HepG2 (cell line): ENCODE results near the gene ISCU. TPM values are rescaled to one million over a fixed set of nuclear protein-coding genes. Genes with fewer than 3 reads are reported as not detected.

Source experiments
- ETV6 ChIP-seq: sonication (generic); formaldehyde crosslinking; conservative IDR thresholded peaks from 2 replicates; pipeline ENCODE4 v1.4.0; 2020; ENCODE audit warnings: missing genetic modification reagents
- ISL2 ChIP-seq: sonication (generic); formaldehyde crosslinking; IDR thresholded peaks from 2 replicates; pipeline ENCODE4 v1.5.0; 2020; ENCODE audit warnings: missing genetic modification reagents
- KAT2B ChIP-seq: fragments of 150-350 bp; IDR thresholded peaks from 2 replicates; pipeline ENCODE4 v1.6.1; 2014; ENCODE audit warnings: low read depth, low read length, borderline replicate concordance
- NCOA2 ChIP-seq: sonication (generic); formaldehyde crosslinking; IDR thresholded peaks from 2 replicates; pipeline ENCODE4 v1.8.0; 2022; ENCODE audit warnings: inconsistent platforms
- NCOA5 ChIP-seq: sonication (generic); formaldehyde crosslinking; IDR thresholded peaks from 2 replicates; pipeline ENCODE4 v1.4.0; 2020; ENCODE audit warnings: missing genetic modification reagents
- NFYB ChIP-seq: sonication (generic); formaldehyde crosslinking; IDR thresholded peaks from 2 replicates; pipeline ENCODE4 v1.4.0; 2020; ENCODE audit warnings: missing genetic modification reagents
- SAFB2 ChIP-seq: sonication (generic); formaldehyde crosslinking; IDR thresholded peaks from 2 replicates; pipeline ENCODE4 v1.5.1; 2020; ENCODE audit warnings: missing genetic modification reagents, low read depth, mild to moderate bottlenecking, borderline replicate concordance
- THAP11 ChIP-seq: IDR thresholded peaks from 2 replicates; pipeline ENCODE4 v1.6.1; 2016; ENCODE audit warnings: missing biosample characterization, missing genetic modification reagents
- ZBTB38 ChIP-seq: sonication (generic); formaldehyde crosslinking; IDR thresholded peaks from 2 replicates; pipeline ENCODE4 v1.5.1; 2020; ENCODE audit warnings: mild to moderate bottlenecking, missing genetic modification reagents
- ZNF101 ChIP-seq: sonication (generic); formaldehyde crosslinking; IDR thresholded peaks from 2 replicates; pipeline ENCODE4 v1.4.0; 2020; ENCODE audit warnings: mild to moderate bottlenecking, low read depth, missing genetic modification reagents, borderline replicate concordance
- ZNF232 ChIP-seq: sonication (generic); formaldehyde crosslinking; IDR thresholded peaks from 2 replicates; pipeline ENCODE4 v1.4.0; 2020; ENCODE audit warnings: missing genetic modification reagents, borderline replicate concordance
- ZNF746 ChIP-seq: sonication (generic); formaldehyde crosslinking; IDR thresholded peaks from 2 replicates; pipeline ENCODE4 v1.8.0; 2022; ENCODE audit warnings: mild to moderate bottlenecking, missing genetic modification reagents
- ZNF891 ChIP-seq: sonication (generic); formaldehyde crosslinking; IDR thresholded peaks from 2 replicates; pipeline ENCODE4 v1.5.0; 2020; ENCODE audit warnings: mild to moderate bottlenecking, missing genetic modification reagents
- polyA plus RNA-seq, 8 experiments: library from polyadenylated mRNA; depleted of rRNA in 3 of 8; stranded (reverse) in 7 of 8; unstranded in 1 of 8; fragments of >200 nt; fragmentation: Illumina TruSeq in 4 of 8; extraction: Trizol in 4 of 8; gene quantifications; 2 replicates each; pipeline versions ENCODE4 v1.2.1 to v1.2.3, GENCODE V29; 2011 to 2016; ENCODE audit warnings: low read depth in 4 of 8, missing spikeins in 1 of 8, mixed read lengths in 1 of 8; ENCODE audit not compliant: insufficient read depth in 1 of 8
- total RNA-seq, 5 experiments: library from RNA; depleted of rRNA; stranded (reverse); fragments of >200 nt; fragmentation: Illumina TruSeq; extraction: Trizol; gene quantifications; 2 replicates each; pipeline ENCODE4 v1.2.3, GENCODE V29; 2016; ENCODE audit warnings: low read depth in 1 of 5
- TF ChIP-seq, protein P1 (sequence below): sonication (generic); formaldehyde crosslinking; IDR thresholded peaks from 2 replicates; pipeline ENCODE4 v1.4.0; 2020; ENCODE audit warnings: missing genetic modification reagents, borderline replicate concordance
- TF ChIP-seq, protein P2 (sequence below): sonication (generic); formaldehyde crosslinking; IDR thresholded peaks from 2 replicates; pipeline ENCODE4 v1.4.0; 2020; ENCODE audit warnings: missing genetic modification reagents
- TF ChIP-seq, protein P3 (sequence below), 2 experiments: IDR thresholded peaks; 2 replicates each; pipeline ENCODE4 v1.6.1; 2011 to 2012; ENCODE audit warnings: low read length in 2 of 2, borderline replicate concordance in 1 of 2, low read depth in 1 of 2, mild to moderate bottlenecking in 1 of 2, moderate library complexity in 1 of 2
- TF ChIP-seq, protein P4 (sequence below): conservative IDR thresholded peaks from 2 replicates; pipeline ENCODE4 v1.6.1; 2018; ENCODE audit warnings: missing genetic modification reagents

The ISCU gene
- total and polyA plus RNA-seq, 2 of the 13 experiments (the other 11 are each of a cell fraction or from before 2014, with no cell fraction given): 94.4 to 107 TPM

DNA sequence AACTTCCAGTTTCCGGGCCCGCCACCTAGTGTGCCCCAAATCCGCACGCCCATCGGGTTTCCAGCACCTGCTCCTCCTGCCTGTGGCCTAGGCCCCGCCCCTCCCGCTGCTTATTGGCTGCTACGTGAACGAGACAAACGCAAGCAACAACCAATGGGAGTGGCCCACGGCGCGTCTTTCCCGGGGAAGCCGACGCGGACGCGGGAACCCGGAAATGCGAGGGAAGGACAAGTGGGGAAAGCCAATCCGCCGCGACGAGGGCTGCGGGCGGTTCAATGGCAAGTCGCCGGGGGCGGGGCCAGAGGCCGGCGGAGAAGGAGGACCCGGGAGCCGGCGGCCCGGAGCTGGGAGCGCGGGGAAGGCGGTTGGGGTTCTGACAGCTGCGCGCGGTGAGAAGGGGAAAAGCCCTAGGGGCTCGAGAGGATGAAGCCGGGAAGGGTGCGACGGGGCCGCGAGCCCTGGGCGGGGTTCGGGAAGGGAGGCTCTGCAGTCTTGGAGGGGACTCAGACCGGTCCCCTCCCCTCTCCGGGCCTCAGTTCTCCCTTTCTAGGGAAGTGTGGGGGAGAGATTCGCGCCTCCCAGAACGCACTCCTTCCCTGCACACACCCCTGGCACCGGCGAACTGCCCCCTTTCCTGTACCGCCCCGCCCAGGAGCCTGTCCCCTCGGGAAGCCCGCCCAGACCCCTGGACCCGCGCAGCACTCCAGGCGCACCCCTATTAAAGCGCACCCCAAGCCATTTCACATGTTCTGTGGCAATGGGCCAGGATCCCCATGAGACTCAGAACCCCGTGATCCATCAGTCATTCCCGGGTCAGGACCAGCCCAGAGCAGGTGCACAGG is 47.2 kb upstream of the ISCU start, which contains the start of gene FICD (continued):
- TF ChIP-seq NCOA5 (CRISPR knock-in tag) (no peak), KAT2B (no peak), NCOA2 (CRISPR knock-in tag) (0 out of 2 replicates have a peak, but pooled peaks have one; percentile 10), ZNF746 (CRISPR knock-in tag) (no peak), ISL2 (CRISPR knock-in tag) (no peak), ETV6 (no peak), THAP11 (peak; percentile 85), SAFB2 (CRISPR knock-in tag) (no peak), ZBTB38 (no peak), ZNF101 (CRISPR knock-in tag) (no peak), ZNF891 (CRISPR knock-in tag) (peak; percentile 28; the same call in 1 of the 2 replicates), NFYB (CRISPR knock-in tag) (peak; percentile 97), ZNF232 (CRISPR knock-in tag) (no peak)
- TF ChIP-seq, protein P1, sequence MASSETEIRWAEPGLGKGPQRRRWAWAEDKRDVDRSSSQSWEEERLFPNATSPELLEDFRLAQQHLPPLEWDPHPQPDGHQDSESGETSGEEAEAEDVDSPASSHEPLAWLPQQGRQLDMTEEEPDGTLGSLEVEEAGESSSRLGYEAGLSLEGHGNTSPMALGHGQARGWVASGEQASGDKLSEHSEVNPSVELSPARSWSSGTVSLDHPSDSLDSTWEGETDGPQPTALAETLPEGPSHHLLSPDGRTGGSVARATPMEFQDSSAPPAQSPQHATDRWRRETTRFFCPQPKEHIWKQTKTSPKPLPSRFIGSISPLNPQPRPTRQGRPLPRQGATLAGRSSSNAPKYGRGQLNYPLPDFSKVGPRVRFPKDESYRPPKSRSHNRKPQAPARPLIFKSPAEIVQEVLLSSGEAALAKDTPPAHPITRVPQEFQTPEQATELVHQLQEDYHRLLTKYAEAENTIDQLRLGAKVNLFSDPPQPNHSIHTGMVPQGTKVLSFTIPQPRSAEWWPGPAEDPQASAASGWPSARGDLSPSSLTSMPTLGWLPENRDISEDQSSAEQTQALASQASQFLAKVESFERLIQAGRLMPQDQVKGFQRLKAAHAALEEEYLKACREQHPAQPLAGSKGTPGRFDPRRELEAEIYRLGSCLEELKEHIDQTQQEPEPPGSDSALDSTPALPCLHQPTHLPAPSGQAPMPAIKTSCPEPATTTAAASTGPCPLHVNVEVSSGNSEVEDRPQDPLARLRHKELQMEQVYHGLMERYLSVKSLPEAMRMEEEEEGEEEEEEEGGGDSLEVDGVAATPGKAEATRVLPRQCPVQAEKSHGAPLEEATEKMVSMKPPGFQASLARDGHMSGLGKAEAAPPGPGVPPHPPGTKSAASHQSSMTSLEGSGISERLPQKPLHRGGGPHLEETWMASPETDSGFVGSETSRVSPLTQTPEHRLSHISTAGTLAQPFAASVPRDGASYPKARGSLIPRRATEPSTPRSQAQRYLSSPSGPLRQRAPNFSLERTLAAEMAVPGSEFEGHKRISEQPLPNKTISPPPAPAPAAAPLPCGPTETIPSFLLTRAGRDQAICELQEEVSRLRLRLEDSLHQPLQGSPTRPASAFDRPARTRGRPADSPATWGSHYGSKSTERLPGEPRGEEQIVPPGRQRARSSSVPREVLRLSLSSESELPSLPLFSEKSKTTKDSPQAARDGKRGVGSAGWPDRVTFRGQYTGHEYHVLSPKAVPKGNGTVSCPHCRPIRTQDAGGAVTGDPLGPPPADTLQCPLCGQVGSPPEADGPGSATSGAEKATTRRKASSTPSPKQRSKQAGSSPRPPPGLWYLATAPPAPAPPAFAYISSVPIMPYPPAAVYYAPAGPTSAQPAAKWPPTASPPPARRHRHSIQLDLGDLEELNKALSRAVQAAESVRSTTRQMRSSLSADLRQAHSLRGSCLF (CRISPR knock-in tag): no peak
- TF ChIP-seq, protein P2, sequence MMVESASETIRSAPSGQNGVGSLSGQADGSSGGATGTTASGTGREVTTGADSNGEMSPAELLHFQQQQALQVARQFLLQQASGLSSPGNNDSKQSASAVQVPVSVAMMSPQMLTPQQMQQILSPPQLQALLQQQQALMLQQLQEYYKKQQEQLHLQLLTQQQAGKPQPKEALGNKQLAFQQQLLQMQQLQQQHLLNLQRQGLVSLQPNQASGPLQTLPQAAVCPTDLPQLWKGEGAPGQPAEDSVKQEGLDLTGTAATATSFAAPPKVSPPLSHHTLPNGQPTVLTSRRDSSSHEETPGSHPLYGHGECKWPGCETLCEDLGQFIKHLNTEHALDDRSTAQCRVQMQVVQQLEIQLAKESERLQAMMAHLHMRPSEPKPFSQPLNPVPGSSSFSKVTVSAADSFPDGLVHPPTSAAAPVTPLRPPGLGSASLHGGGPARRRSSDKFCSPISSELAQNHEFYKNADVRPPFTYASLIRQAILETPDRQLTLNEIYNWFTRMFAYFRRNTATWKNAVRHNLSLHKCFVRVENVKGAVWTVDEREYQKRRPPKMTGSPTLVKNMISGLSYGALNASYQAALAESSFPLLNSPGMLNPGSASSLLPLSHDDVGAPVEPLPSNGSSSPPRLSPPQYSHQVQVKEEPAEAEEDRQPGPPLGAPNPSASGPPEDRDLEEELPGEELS (CRISPR knock-in tag): no peak; the same call in 1 of the 2 replicates
- TF ChIP-seq, protein P3, sequence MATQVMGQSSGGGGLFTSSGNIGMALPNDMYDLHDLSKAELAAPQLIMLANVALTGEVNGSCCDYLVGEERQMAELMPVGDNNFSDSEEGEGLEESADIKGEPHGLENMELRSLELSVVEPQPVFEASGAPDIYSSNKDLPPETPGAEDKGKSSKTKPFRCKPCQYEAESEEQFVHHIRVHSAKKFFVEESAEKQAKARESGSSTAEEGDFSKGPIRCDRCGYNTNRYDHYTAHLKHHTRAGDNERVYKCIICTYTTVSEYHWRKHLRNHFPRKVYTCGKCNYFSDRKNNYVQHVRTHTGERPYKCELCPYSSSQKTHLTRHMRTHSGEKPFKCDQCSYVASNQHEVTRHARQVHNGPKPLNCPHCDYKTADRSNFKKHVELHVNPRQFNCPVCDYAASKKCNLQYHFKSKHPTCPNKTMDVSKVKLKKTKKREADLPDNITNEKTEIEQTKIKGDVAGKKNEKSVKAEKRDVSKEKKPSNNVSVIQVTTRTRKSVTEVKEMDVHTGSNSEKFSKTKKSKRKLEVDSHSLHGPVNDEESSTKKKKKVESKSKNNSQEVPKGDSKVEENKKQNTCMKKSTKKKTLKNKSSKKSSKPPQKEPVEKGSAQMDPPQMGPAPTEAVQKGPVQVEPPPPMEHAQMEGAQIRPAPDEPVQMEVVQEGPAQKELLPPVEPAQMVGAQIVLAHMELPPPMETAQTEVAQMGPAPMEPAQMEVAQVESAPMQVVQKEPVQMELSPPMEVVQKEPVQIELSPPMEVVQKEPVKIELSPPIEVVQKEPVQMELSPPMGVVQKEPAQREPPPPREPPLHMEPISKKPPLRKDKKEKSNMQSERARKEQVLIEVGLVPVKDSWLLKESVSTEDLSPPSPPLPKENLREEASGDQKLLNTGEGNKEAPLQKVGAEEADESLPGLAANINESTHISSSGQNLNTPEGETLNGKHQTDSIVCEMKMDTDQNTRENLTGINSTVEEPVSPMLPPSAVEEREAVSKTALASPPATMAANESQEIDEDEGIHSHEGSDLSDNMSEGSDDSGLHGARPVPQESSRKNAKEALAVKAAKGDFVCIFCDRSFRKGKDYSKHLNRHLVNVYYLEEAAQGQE (IDR thresholded peaks at IDR 0.05; ENCODE audit: borderline replicate concordance in 1 of 2, low read depth in 1 of 2, low read length in 2 of 2): no peak
- TF ChIP-seq, protein P4, sequence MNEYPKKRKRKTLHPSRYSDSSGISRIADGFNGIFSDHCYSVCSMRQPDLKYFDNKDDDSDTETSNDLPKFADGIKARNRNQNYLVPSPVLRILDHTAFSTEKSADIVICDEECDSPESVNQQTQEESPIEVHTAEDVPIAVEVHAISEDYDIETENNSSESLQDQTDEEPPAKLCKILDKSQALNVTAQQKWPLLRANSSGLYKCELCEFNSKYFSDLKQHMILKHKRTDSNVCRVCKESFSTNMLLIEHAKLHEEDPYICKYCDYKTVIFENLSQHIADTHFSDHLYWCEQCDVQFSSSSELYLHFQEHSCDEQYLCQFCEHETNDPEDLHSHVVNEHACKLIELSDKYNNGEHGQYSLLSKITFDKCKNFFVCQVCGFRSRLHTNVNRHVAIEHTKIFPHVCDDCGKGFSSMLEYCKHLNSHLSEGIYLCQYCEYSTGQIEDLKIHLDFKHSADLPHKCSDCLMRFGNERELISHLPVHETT (CRISPR knock-in tag): no peak
